ENCODE measurements around the gene MUC6. TPM values are rescaled to one million over a fixed set of nuclear protein-coding genes. Genes with fewer than 3 reads are reported as not detected.

The MUC6 gene
- polyA plus RNA-seq, 1 of the 3 experiments (the other 2 are of a cell fraction) = not detected

- Histone ChIP-seq H3K79me2 (ENCODE audit: insufficient read depth) (no peaks in the 10 kb centered on the region), H3F3A (replicated peaks; ENCODE audit: insufficient read depth) (no peaks in the 10 kb centered on the region), H2AFZ (ENCODE audit: low read depth) (no peak overlapping the region), H4K20me1 (ENCODE audit: insufficient read depth) (no peaks in the 10 kb centered on the region), H3K27me3 (ENCODE audit: insufficient read depth) (no peaks in the 10 kb centered on the region; the same call in 1 of the 2 replicates), H3K4me2 (no peak overlapping the region), H3K27ac (ENCODE audit: low read depth in 2 of 2, low read length in 1 of 2) (no peak overlapping the region), H3K9me3 (no peaks in the 10 kb centered on the region), H3K4me3 (ENCODE audit: low read depth in 2 of 2, low read length in 1 of 2) (no peak overlapping the region), H3K36me3 (replicated peaks in 1 of 2; ENCODE audit: control insufficient read depth in 1 of 2, insufficient read depth in 2 of 2, low read length in 1 of 2) (no peaks in the 10 kb centered on the region), H3K9ac (no peak overlapping the region), H3K4me1 (ENCODE audit: control insufficient read depth in 1 of 2, insufficient read depth in 2 of 2, low read depth in 1 of 2, low read length in 1 of 2) (peaks cover 0 to 5% of the 10 kb centered on the region in 2 experiments; a peak in 1 of 4 replicates), H3K9me2 (no peaks in the 10 kb centered on the region)
- WGBS (ENCODE audit: low lambda C conversion rate) = 47% methylated on average over 7 of the region's 33 CpGs
- no peak for TF ChIP-seq MAX (IDR thresholded peaks at IDR 0.05; ENCODE audit: low read depth)
- no peak for TF ChIP-seq SIN3A (IDR thresholded peaks at IDR 0.05; ENCODE audit: borderline replicate concordance, low read depth, low read length)
- TF ChIP-seq MEF2A (IDR thresholded peaks at IDR 0.05; ENCODE audit: borderline replicate concordance, low read depth) = no peak
- TF ChIP-seq GABPA (IDR thresholded peaks at IDR 0.05; ENCODE audit: low read depth) = no peak
- no peak for TF ChIP-seq USF2 (IDR thresholded peaks at IDR 0.05; ENCODE audit: borderline replicate concordance, low read depth, low read length)
- TF ChIP-seq CTCF (IDR thresholded peaks at IDR 0.05) = no peak
- TF ChIP-seq TAF1 (IDR thresholded peaks at IDR 0.05; ENCODE audit: borderline replicate concordance, low read depth, low read length) = no peak
- no peak for TF ChIP-seq YY1 (IDR thresholded peaks at IDR 0.05; ENCODE audit: low read depth)
- TF ChIP-seq PBX3 (IDR thresholded peaks at IDR 0.05) = no peak
- TF ChIP-seq USF1 (IDR thresholded peaks at IDR 0.05; ENCODE audit: borderline replicate concordance, low read depth) = no peak
- no peak for TF ChIP-seq RCOR1 (IDR thresholded peaks at IDR 0.05; ENCODE audit: low read length)
- TF ChIP-seq FOXJ3 (CRISPR knock-in tag; IDR thresholded peaks at IDR 0.05) = no peak
- no peak for TF ChIP-seq EP300 (IDR thresholded peaks at IDR 0.05; ENCODE audit: borderline replicate concordance in 1 of 2, low read depth in 1 of 2, low read length in 1 of 2)
- no peak for TF ChIP-seq RFX5 (IDR thresholded peaks at IDR 0.05; ENCODE audit: low read length)
- no peak for TF ChIP-seq NRF1 (IDR thresholded peaks at IDR 0.05; ENCODE audit: low read depth, low read length)
- TF ChIP-seq GATA2 (CRISPR knock-in tag; IDR thresholded peaks at IDR 0.05) = no peak
- no peak for DNase-seq
- ChIA-PET CTCF (interaction anchor here (1.1 to 1.9 kb wide), 2 partner anchors 13 to 26 kb away, joined by 4 to 6 read pairs; no protein-coding TSS in a partner anchor), POLR2A (no interaction called here)
These were observed 41.0 kb upstream of the MUC6 start for GRCh38 chr11:1077417-1078119.

Data from SK-N-SH (cell line).